DOHH2 (cell line): ENCODE data around the gene KRTAP22-2.

Experiments
- H3F3A ChIP-seq: fragments of 200-600 bp; sonication (generic), shearing (Covaris generic); 2 replicates; pipeline ENCODE4 v1.6.0; 2016; ENCODE audit warnings: antibody characterized with exemption, mild to moderate bottlenecking; ENCODE audit not compliant: control insufficient read depth, insufficient read depth
- H3K27ac ChIP-seq: fragments of 200-600 bp; sonication (generic); 2 replicates; pipeline ENCODE4 v1.5.1; 2014; ENCODE audit warnings: low read depth, mild to moderate bottlenecking, low read length, moderate library complexity
- H3K27me3 ChIP-seq: fragments of 200-600 bp; sonication (generic); 2 replicates; pipeline ENCODE4 v1.6.1; 2014; ENCODE audit warnings: mild to moderate bottlenecking, low read length, mixed read lengths; ENCODE audit not compliant: control insufficient read depth
- H3K36me3 ChIP-seq: fragments of 200-600 bp; sonication (generic); 2 replicates; pipeline ENCODE4 v1.6.1; 2014; ENCODE audit warnings: mild to moderate bottlenecking, low read length, moderate library complexity, mixed read lengths; ENCODE audit not compliant: control insufficient read depth
- H3K4me1 ChIP-seq: fragments of 200-600 bp; sonication (generic); 2 replicates; pipeline ENCODE4 v1.6.1; 2014; ENCODE audit warnings: mild to moderate bottlenecking, low read length, mixed read lengths; ENCODE audit not compliant: control insufficient read depth
- H3K4me2 ChIP-seq: fragments of 200-600 bp; sonication (generic); 2 replicates; pipeline ENCODE4 v1.6.0; 2014; ENCODE audit warnings: mild to moderate bottlenecking, low read length, moderate library complexity
- H3K4me3 ChIP-seq: fragments of 200-600 bp; sonication (generic); 2 replicates; pipeline ENCODE4 v1.5.1; 2014; ENCODE audit warnings: mild to moderate bottlenecking, low read length, mixed read lengths
- H3K79me2 ChIP-seq: fragments of 200-600 bp; sonication (generic); 2 replicates; pipeline ENCODE4 v1.6.1; 2014; ENCODE audit warnings: mild to moderate bottlenecking, low read length, mixed read lengths; ENCODE audit not compliant: control insufficient read depth
- H3K9me2 ChIP-seq: fragments of 200-600 bp; sonication (generic); replicated peaks from 2 replicates; pipeline ENCODE4 v1.6.1; 2014; ENCODE audit warnings: mild to moderate bottlenecking, low read length, mixed read lengths; ENCODE audit not compliant: control insufficient read depth
- H3K9me3 ChIP-seq: fragments of 200-600 bp; sonication (generic); 2 replicates; pipeline ENCODE4 v1.6.1; 2014; ENCODE audit warnings: antibody characterized with exemption, low read length, mixed read lengths; ENCODE audit not compliant: control insufficient read depth, insufficient read depth
- H4K20me1 ChIP-seq: fragments of 200-600 bp; sonication (generic); 2 replicates; pipeline ENCODE4 v1.6.0; 2014; ENCODE audit warnings: low read depth, mild to moderate bottlenecking, antibody characterized with exemption, low read length, moderate library complexity; ENCODE audit not compliant: control insufficient read depth, insufficient read depth
- CTCF ChIP-seq: fragments of 200-600 bp; sonication (generic); IDR thresholded peaks from one replicate; pipeline ENCODE4 v1.5.1; 2014; ENCODE audit warnings: antibody characterized with exemption, mild to moderate bottlenecking, low read depth, low read length; ENCODE audit not compliant: poor library complexity, severe bottlenecking
- EZH2phosphoT487 ChIP-seq: fragments of 200-600 bp; sonication (generic); IDR thresholded peaks from 2 replicates; pipeline ENCODE4 v1.6.1; 2017; ENCODE audit warnings: borderline replicate concordance, mild to moderate bottlenecking, antibody characterized with exemption, low read length, moderate library complexity, mixed read lengths

Gene KRTAP22-2

DNA sequence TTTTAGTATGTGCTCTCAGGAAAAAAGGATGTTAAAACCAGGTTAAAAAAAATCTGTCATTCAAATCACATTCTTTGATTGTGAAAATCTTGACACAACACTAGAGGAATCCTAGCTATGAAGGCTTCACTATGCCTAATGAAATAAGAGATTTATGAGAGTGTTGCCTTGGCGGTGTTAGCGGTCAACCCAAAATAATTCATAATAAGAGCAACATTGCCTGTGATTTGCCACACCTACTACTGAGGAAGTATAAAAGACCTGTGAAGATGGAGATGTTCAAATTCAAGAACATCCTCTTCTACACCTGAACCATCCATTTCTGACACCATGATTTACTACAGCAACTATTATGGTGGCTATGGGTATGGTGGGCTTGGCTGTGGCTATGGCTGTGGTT is 25.9 kb upstream of the KRTAP22-2 start, which contains the start of gene KRTAP20-1:
Gene KRTAP20-1, plus strand, starts transcription at position 301 of the 400 bp plus-strand sequence. Its CDS starts 30 bp downstream, at position 331.
- Histone ChIP-seq H3K27ac (no peak within 1 kb of the TSS), H3K4me2 (no peak within 1 kb of the TSS), H3K9me2 (no peaks in the 10 kb centered on the region), H3K36me3 (no peaks in the 10 kb centered on the region), H4K20me1 (no peaks in the 10 kb centered on the region), H3K4me3 (no peak within 1 kb of the TSS), H3K79me2 (no peaks in the 10 kb centered on the region), H3K9me3 (peaks cover 6% of the 10 kb centered on the region; the same call in 1 of the 2 replicates), H3K27me3 (no peaks in the 10 kb centered on the region), H3K4me1 (no peaks in the 10 kb centered on the region), H3F3A (no peaks in the 10 kb centered on the region)
- TF ChIP-seq CTCF (no peak), EZH2phosphoT487 (no peak)

GRCh38 chr21:30615199-30615598 is 25.0 kb upstream of the KRTAP22-2 start:
- H3K27me3 ChIP-seq = no peaks in the 10 kb centered on the region
- H3K27ac ChIP-seq = no peak overlapping the region
- no peak overlapping the region for H3K4me2 ChIP-seq
- H3K36me3 ChIP-seq = no peaks in the 10 kb centered on the region
- H3K4me3 ChIP-seq = no peak overlapping the region
- H3F3A ChIP-seq = no peaks in the 10 kb centered on the region
- peaks cover 6% of the 10 kb centered on the region; the same call in 1 of the 2 replicates for H3K9me3 ChIP-seq
- no peaks in the 10 kb centered on the region for H3K79me2 ChIP-seq
- H4K20me1 ChIP-seq = no peaks in the 10 kb centered on the region
- TF ChIP-seq CTCF (no peak), EZH2phosphoT487 (no peak)
- no peaks in the 10 kb centered on the region for H3K4me1 ChIP-seq
- H3K9me2 ChIP-seq = no peaks in the 10 kb centered on the region

GRCh38 chr21:30613836-30614235 is 23.6 kb upstream of the KRTAP22-2 start, which contains the start of gene KRTAP6-1:
Gene KRTAP6-1 (minus strand): TSS chr21:30613930. CDS start chr21:30613904, 26 bp downstream.
- H3K4me2 ChIP-seq = no peak within 1 kb of the TSS
- no peak within 1 kb of the TSS for H3K4me3 ChIP-seq
- H3K27ac ChIP-seq = no peak within 1 kb of the TSS
- no peaks in the 10 kb centered on the region for H3K4me1 ChIP-seq
- H3F3A ChIP-seq = no peaks in the 10 kb centered on the region
- H3K79me2 ChIP-seq = no peaks in the 10 kb centered on the region
- no peaks in the 10 kb centered on the region for H3K9me2 ChIP-seq
- H4K20me1 ChIP-seq = no peaks in the 10 kb centered on the region
- H3K36me3 ChIP-seq = no peaks in the 10 kb centered on the region
- no peaks in the 10 kb centered on the region for H3K27me3 ChIP-seq
- peaks cover 6% of the 10 kb centered on the region; the same call in 1 of the 2 replicates for H3K9me3 ChIP-seq
- TF ChIP-seq EZH2phosphoT487 = no peak
- no peak for TF ChIP-seq CTCF

DNA sequence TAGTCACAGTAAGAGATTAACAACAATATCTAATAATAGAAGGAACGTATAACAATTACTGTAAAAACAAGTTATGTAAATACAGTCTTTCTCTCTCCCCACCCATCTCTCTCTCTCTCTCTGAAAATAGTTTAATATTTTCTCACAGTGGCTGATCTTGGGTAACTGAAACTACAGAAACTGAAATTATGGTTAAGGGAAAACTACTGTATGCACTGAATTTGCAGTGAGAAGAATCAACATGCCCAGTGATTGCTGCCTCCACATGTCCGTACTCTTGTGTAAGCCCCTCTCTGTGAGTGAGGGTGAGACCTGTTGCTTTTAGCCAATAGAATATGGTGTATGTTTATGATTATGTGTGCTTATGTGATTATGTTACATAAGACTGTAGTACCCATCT is 21.9 kb upstream of the KRTAP22-2 start:
- H3K79me2 ChIP-seq = no peaks in the 10 kb centered on the region
- no peaks in the 10 kb centered on the region for H3K9me2 ChIP-seq
- no peaks in the 10 kb centered on the region for H3K27me3 ChIP-seq
- no peak overlapping the region for H3K4me3 ChIP-seq
- H3K9me3 ChIP-seq = peaks cover 6% of the 10 kb centered on the region; the same call in 1 of the 2 replicates
- no peaks in the 10 kb centered on the region for H4K20me1 ChIP-seq
- H3K27ac ChIP-seq = no peak overlapping the region
- no peaks in the 10 kb centered on the region for H3K36me3 ChIP-seq
- no peaks in the 10 kb centered on the region for H3F3A ChIP-seq
- TF ChIP-seq EZH2phosphoT487 (no peak), CTCF (no peak)
- no peaks in the 10 kb centered on the region for H3K4me1 ChIP-seq
- H3K4me2 ChIP-seq = no peak overlapping the region
